HEK293 (cell line): ENCODE results near the gene SEPTIN12.

Experiments
- CTCF ChIA-PET: fragments of 350-600 bp; formaldehyde crosslinking; extraction: SDS; loops from one replicate; lab custom pipeline; 2021; ENCODE audit warnings: antibody characterized with exemption; lab: Yijun Ruan, JAX
- POLR2A ChIA-PET: fragments of 300-600 bp; formaldehyde crosslinking; extraction: SDS; loops from one replicate; lab custom pipeline; 2020; ENCODE audit warnings: antibody characterized with exemption, inconsistent platforms; lab: Yijun Ruan, JAX
- H3K27ac ChIP-seq: fragments of 200-500 bp; sonication (Bioruptor generic); 2 replicates; pipeline ENCODE4 v1.5.1; 2014; ENCODE audit warnings: low read depth, low read length, control low read depth, inconsistent platforms; ENCODE audit errors: extremely low read depth
- H3K36me3 ChIP-seq, 2 experiments: fragments of 200-500 bp in 1 of 2; sonication (Bioruptor generic) in 1 of 2; 1 replicate in 1 of 2; 2 replicates in 1 of 2; pipeline ENCODE4 v1.5.1; 2014 to 2017; ENCODE audit warnings: inconsistent platforms in 2 of 2, low read length in 2 of 2; ENCODE audit not compliant: control insufficient read depth in 2 of 2, insufficient read depth in 1 of 2
- H3K4me1 ChIP-seq: fragments of 200-500 bp; sonication (Bioruptor generic); 2 replicates; pipeline ENCODE4 v1.5.1; 2014; ENCODE audit warnings: mild to moderate bottlenecking, low read length, inconsistent platforms; ENCODE audit not compliant: control insufficient read depth, insufficient read depth
- H3K4me3 ChIP-seq: 2 replicates; pipeline ENCODE4 v1.5.1; 2011; ENCODE audit warnings: low read depth, mild to moderate bottlenecking, control low read depth, low read length, moderate library complexity
- H3K9me3 ChIP-seq: fragments of 200-500 bp; sonication (Bioruptor generic); 2 replicates; pipeline ENCODE4 v1.5.1; 2014; ENCODE audit warnings: low read depth, low read length, inconsistent platforms; ENCODE audit not compliant: control insufficient read depth, insufficient read depth
- BCL11B ChIP-seq: fragments of 450-650 bp; formaldehyde crosslinking; IDR thresholded peaks from 2 replicates; pipeline ENCODE4 v1.5.1; 2016; ENCODE audit warnings: low read depth, missing biosample characterization, missing genetic modification characterization
- ELK4 ChIP-seq: IDR thresholded peaks from 2 replicates; pipeline ENCODE4 v1.6.1; 2011; ENCODE audit warnings: mild to moderate bottlenecking, low read depth, low read length, borderline replicate concordance
- MEIS1 ChIP-seq: sonication (generic); formaldehyde crosslinking; IDR thresholded peaks from 2 replicates; pipeline ENCODE4 v1.8.1; 2022; ENCODE audit warnings: missing genetic modification reagents, mild to moderate bottlenecking, borderline replicate concordance
- PBX3 ChIP-seq: sonication (generic); formaldehyde crosslinking; IDR thresholded peaks from 2 replicates; pipeline ENCODE4 v1.8.1; 2022; ENCODE audit warnings: mild to moderate bottlenecking, moderate library complexity, missing genetic modification reagents
- ZNF16 ChIP-seq: fragments of 450-650 bp; formaldehyde crosslinking; IDR thresholded peaks from 2 replicates; pipeline ENCODE4 v1.5.1; 2016; ENCODE audit warnings: low read depth, missing biosample characterization, missing genetic modification characterization
- ZNF174 ChIP-seq: fragments of 450-650 bp; formaldehyde crosslinking; IDR thresholded peaks from 2 replicates; pipeline ENCODE4 v1.5.0; 2017; ENCODE audit warnings: missing biosample characterization, mild to moderate bottlenecking, missing genetic modification characterization
- ZNF280D ChIP-seq: fragments of 450-650 bp; formaldehyde crosslinking; IDR thresholded peaks from 2 replicates; pipeline ENCODE4 v1.5.1; 2016; ENCODE audit warnings: missing biosample characterization, missing genetic modification characterization
- ZNF341 ChIP-seq: fragments of 450-650 bp; formaldehyde crosslinking; IDR thresholded peaks from 2 replicates; pipeline ENCODE4; 2016; ENCODE audit warnings: low read depth, missing biosample characterization, missing genetic modification characterization
- ZNF37A ChIP-seq: fragments of 450-650 bp; IDR thresholded peaks from 2 replicates; pipeline ENCODE4 v1.5.1; 2018; ENCODE audit warnings: missing biosample characterization, missing genetic modification characterization
- ZNF544 ChIP-seq: fragments of 450-650 bp; formaldehyde crosslinking; IDR thresholded peaks from 2 replicates; pipeline ENCODE4 v1.5.0; 2017; ENCODE audit warnings: missing biosample characterization, missing genetic modification characterization
- ZNF555 ChIP-seq: fragments of 450-650 bp; formaldehyde crosslinking; conservative IDR thresholded peaks from 2 replicates; pipeline ENCODE4 v1.5.1; 2017; ENCODE audit warnings: missing biosample characterization, mild to moderate bottlenecking, missing genetic modification characterization, inconsistent platforms
- ZNF600 ChIP-seq: fragments of 450-650 bp; formaldehyde crosslinking; IDR thresholded peaks from 2 replicates; pipeline ENCODE4 v1.5.1; 2016; ENCODE audit warnings: missing biosample characterization, missing genetic modification characterization
- ZNF660 ChIP-seq: fragments of 450-650 bp; IDR thresholded peaks from 2 replicates; pipeline ENCODE4 v1.5.1; 2018; ENCODE audit warnings: missing biosample characterization, mild to moderate bottlenecking, missing genetic modification characterization
- ZNF747 ChIP-seq: fragments of 450-650 bp; formaldehyde crosslinking; IDR thresholded peaks from 2 replicates; pipeline ENCODE4 v1.5.1; 2016; ENCODE audit warnings: missing biosample characterization, missing genetic modification characterization
- ZSCAN30 ChIP-seq: fragments of 450-650 bp; IDR thresholded peaks from 2 replicates; pipeline ENCODE4 v1.5.1; 2018; ENCODE audit warnings: missing biosample characterization, mild to moderate bottlenecking, missing genetic modification characterization, moderate library complexity
- TF ChIP-seq, protein P1 (sequence below): fragments of 450-650 bp; formaldehyde crosslinking; conservative IDR thresholded peaks from 2 replicates; pipeline ENCODE4 v1.5.1; 2016; ENCODE audit warnings: low read depth, missing biosample characterization, missing genetic modification characterization
- TF ChIP-seq, protein P2 (sequence below): fragments of 450-650 bp; formaldehyde crosslinking; IDR thresholded peaks from 2 replicates; pipeline ENCODE4 v1.5.1; 2016; ENCODE audit warnings: missing biosample characterization, missing genetic modification characterization
- TF ChIP-seq, protein P3 (sequence below): fragments of 450-650 bp; formaldehyde crosslinking; IDR thresholded peaks from 2 replicates; pipeline ENCODE4 v1.5.1; 2016; ENCODE audit warnings: missing biosample characterization, missing genetic modification characterization, borderline replicate concordance

The SEPTIN12 gene

DNA sequence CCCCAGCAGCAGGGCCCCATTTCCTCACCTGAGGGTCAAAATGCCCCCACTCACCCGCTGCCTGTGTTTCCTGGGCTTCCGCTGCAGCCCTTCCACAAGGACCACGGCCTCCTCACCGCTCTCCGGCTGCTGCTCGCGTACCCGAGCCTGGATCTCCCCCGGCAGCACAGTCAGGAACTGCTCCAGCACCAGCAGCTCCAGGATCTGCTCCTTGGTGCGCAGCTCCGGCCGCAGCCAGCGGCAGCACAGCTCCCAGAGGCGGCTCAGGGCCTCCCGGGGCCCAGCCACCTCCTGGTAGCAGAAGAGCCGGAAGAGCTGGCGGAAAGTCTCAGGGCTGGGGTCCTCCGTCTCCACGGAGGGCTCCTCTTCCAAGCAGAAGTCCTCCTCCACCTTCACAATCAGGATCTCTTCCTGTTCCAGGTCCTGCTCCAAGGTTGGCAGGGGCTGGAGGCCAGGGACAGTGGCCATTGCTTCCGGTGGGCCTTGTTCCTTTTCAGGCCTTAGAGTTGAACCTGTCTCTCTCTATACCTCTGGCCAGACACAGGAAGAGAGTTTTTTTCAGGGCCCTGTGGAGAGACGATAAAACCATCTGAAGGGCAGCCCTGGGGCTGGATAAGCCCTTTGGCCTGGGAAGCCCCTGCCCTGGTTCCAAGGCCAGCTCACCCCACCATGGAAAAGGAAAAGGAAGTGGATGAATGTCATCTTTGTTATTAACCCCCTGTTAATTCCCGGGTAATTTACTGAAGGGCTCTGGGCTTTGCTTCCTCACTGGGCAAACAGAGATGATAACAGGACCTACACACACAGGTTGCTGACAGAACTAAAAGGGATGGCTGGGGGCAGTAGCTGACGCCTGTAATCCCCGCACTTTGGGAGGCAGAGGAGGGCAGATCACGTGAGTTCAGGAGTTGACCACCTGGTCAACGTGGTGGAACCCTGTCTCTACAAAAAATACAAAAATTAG lies 22.4 kb downstream of the SEPTIN12 start:
- no peak for TF ChIP-seq ZNF37A (tag by site-specific recombination)
- TF ChIP-seq ZSCAN30 (tag by site-specific recombination): no peak
- no peak for TF ChIP-seq ZNF280D
- no peak for TF ChIP-seq ZNF544 (tag by site-specific recombination)
- no peak for TF ChIP-seq ZNF747 (tag by site-specific recombination)
- no peak for TF ChIP-seq ZNF660 (tag by site-specific recombination)
- TF ChIP-seq ZNF600 (tag by site-specific recombination): peak; percentile 34; the same call in 1 of the 2 replicates
- no peak for TF ChIP-seq ELK4
- H3K4me1 ChIP-seq: no peaks in the 10 kb centered on the region; the same call in 1 of the 2 replicates
- no peaks in the 10 kb centered on the region for H3K9me3 ChIP-seq
- peaks cover 10 to 41% of the 10 kb centered on the region in 2 experiments; a peak in 2 of 3 replicates for H3K36me3 ChIP-seq
- ChIA-PET POLR2A (interaction anchor here (3.9 kb wide), 1 partner anchor 32 kb away, joined by 43 read pairs; the partner anchor contains the start of genes ANKS3 and DNAAF8), CTCF (interaction anchor here (0.6 to 1.1 kb wide), 3 partner anchors 37 to 386 kb away, joined by 3 to 4 read pairs (median 3); no protein-coding TSS in a partner anchor)
- H3K4me3 ChIP-seq: peak overlapping the region; percentile 76
- H3K27ac ChIP-seq: no peak overlapping the region; the same call in 1 of the 2 replicates

DNA sequence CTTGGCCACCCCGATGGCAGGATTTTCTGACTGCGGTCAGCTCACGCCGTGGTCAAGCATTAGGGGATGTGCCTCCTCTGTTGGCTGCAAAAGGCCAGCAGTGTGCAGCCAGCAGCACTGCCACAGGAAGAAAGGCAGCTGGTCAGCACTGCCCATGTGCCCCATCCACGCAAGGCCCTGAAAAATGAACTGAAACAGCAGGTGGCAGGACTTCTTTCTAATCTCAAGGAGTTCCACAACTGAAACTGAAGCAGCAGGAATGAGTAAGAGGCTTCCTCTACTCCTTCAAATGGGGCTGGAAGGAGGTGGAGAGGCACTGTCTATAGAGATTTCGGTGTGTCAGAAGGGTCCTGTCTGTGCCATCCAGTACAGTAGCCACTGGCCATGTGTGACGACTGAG lies 24.4 kb downstream of the SEPTIN12 start:
- Histone ChIP-seq H3K27ac (no peak overlapping the region), H3K4me1 (no peaks in the 10 kb centered on the region; the same call in 1 of the 2 replicates), H3K9me3 (no peaks in the 10 kb centered on the region), H3K36me3 (peaks cover 23 to 61% of the 10 kb centered on the region in 2 experiments), H3K4me3 (no peak overlapping the region)
- ChIA-PET POLR2A (interaction anchor here (1.5 kb wide), 1 partner anchor 29 kb away, joined by 6 read pairs; the partner anchor contains the start of genes ANKS3 and DNAAF8), CTCF (no interaction called here)
- TF ChIP-seq BCL11B (tag by site-specific recombination) (no peak), ZNF174 (tag by site-specific recombination) (no peak), MEIS1 (no peak), PBX3 (CRISPR knock-in tag) (no peak), ZNF555 (no peak), ZNF341 (no peak), ZNF16 (no peak)
- TF ChIP-seq, protein P1, sequence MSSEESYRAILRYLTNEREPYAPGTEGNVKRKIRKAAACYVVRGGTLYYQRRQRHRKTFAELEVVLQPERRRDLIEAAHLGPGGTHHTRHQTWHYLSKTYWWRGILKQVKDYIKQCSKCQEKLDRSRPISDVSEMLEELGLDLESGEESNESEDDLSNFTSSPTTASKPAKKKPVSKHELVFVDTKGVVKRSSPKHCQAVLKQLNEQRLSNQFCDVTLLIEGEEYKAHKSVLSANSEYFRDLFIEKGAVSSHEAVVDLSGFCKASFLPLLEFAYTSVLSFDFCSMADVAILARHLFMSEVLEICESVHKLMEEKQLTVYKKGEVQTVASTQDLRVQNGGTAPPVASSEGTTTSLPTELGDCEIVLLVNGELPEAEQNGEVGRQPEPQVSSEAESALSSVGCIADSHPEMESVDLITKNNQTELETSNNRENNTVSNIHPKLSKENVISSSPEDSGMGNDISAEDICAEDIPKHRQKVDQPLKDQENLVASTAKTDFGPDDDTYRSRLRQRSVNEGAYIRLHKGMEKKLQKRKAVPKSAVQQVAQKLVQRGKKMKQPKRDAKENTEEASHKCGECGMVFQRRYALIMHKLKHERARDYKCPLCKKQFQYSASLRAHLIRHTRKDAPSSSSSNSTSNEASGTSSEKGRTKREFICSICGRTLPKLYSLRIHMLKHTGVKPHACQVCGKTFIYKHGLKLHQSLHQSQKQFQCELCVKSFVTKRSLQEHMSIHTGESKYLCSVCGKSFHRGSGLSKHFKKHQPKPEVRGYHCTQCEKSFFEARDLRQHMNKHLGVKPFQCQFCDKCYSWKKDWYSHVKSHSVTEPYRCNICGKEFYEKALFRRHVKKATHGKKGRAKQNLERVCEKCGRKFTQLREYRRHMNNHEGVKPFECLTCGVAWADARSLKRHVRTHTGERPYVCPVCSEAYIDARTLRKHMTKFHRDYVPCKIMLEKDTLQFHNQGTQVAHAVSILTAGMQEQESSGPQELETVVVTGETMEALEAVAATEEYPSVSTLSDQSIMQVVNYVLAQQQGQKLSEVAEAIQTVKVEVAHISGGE (tag by site-specific recombination): no peak
- TF ChIP-seq, protein P2, sequence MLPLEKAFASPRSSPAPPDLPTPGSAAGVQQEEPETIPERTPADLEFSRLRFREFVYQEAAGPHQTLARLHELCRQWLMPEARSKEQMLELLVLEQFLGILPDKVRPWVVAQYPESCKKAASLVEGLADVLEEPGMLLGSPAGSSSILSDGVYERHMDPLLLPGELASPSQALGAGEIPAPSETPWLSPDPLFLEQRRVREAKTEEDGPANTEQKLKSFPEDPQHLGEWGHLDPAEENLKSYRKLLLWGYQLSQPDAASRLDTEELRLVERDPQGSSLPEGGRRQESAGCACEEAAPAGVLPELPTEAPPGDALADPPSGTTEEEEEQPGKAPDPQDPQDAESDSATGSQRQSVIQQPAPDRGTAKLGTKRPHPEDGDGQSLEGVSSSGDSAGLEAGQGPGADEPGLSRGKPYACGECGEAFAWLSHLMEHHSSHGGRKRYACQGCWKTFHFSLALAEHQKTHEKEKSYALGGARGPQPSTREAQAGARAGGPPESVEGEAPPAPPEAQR (tag by site-specific recombination): no peak
- TF ChIP-seq, protein P3, sequence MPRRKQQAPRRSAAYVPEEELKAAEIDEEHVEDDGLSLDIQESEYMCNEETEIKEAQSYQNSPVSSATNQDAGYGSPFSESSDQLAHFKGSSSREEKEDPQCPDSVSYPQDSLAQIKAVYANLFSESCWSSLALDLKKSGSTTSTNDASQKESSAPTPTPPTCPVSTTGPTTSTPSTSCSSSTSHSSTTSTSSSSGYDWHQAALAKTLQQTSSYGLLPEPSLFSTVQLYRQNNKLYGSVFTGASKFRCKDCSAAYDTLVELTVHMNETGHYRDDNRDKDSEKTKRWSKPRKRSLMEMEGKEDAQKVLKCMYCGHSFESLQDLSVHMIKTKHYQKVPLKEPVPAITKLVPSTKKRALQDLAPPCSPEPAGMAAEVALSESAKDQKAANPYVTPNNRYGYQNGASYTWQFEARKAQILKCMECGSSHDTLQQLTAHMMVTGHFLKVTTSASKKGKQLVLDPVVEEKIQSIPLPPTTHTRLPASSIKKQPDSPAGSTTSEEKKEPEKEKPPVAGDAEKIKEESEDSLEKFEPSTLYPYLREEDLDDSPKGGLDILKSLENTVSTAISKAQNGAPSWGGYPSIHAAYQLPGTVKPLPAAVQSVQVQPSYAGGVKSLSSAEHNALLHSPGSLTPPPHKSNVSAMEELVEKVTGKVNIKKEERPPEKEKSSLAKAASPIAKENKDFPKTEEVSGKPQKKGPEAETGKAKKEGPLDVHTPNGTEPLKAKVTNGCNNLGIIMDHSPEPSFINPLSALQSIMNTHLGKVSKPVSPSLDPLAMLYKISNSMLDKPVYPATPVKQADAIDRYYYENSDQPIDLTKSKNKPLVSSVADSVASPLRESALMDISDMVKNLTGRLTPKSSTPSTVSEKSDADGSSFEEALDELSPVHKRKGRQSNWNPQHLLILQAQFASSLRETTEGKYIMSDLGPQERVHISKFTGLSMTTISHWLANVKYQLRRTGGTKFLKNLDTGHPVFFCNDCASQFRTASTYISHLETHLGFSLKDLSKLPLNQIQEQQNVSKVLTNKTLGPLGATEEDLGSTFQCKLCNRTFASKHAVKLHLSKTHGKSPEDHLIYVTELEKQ (tag by site-specific recombination): no peak
